ENCODE measurements around the gene B4GALT5.
"Not testable (repeated sequence)": the region's sequence is repeated elsewhere in the genome, so short reads cannot be mapped to it uniquely, and the experiment has no call there.

The B4GALT5 gene, protein sequence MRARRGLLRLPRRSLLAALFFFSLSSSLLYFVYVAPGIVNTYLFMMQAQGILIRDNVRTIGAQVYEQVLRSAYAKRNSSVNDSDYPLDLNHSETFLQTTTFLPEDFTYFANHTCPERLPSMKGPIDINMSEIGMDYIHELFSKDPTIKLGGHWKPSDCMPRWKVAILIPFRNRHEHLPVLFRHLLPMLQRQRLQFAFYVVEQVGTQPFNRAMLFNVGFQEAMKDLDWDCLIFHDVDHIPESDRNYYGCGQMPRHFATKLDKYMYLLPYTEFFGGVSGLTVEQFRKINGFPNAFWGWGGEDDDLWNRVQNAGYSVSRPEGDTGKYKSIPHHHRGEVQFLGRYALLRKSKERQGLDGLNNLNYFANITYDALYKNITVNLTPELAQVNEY

DNA sequence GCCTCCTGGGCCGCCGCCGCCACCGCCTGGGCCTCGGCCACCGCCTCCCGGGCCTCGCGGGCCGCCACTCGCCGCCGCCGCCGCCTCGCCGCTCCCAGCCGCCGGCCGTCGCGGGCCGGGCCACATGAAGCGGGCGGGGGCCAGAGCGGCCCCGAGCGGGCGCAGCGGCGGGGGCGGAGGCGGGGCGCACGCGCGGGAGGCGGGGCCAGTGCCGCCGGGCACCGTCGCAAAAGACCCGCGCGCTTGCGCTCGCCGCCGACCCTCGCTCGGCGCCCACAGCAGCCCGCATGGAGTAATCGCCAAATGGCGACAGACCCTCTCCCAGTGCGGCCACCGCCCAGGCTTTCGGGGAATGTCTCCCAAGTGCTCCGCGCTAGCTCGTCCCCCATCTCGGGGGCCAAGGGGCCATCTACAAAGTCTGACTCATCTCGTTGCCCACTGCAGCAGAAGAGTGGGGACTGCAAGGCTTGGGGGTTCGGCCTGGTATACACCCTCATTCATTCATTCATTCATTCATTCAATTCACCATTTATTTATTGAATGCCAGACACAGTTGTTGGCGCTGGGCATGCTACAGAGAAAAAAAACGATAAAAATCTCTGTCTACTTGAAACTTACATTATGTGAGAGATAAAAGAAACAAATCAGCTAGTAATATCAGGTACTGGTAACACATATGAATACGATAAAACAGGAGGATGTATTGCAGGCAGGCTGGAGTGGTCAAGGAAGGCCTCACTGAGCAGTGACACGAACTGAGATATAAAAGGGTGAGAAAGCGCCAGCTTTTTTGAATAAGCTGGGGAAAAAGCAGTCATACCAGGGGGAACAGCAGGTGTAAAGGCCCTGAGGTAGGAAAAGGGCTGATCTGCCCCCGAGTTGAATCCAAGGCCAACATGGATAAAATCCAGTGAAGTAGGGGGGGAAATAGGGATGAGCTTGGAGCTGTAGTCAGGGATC, at the start of gene B4GALT5:
Gene B4GALT5, minus strand, starts transcription at position 126 of the 960 bp plus-strand sequence. CDS start 188 bp downstream, outside the sequence.
- TF ChIP-seq, protein P1, sequence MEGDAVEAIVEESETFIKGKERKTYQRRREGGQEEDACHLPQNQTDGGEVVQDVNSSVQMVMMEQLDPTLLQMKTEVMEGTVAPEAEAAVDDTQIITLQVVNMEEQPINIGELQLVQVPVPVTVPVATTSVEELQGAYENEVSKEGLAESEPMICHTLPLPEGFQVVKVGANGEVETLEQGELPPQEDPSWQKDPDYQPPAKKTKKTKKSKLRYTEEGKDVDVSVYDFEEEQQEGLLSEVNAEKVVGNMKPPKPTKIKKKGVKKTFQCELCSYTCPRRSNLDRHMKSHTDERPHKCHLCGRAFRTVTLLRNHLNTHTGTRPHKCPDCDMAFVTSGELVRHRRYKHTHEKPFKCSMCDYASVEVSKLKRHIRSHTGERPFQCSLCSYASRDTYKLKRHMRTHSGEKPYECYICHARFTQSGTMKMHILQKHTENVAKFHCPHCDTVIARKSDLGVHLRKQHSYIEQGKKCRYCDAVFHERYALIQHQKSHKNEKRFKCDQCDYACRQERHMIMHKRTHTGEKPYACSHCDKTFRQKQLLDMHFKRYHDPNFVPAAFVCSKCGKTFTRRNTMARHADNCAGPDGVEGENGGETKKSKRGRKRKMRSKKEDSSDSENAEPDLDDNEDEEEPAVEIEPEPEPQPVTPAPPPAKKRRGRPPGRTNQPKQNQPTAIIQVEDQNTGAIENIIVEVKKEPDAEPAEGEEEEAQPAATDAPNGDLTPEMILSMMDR (IDR thresholded peaks at IDR 0.05; ENCODE audit: extremely low read depth, missing control alignments): no peak

DNA sequence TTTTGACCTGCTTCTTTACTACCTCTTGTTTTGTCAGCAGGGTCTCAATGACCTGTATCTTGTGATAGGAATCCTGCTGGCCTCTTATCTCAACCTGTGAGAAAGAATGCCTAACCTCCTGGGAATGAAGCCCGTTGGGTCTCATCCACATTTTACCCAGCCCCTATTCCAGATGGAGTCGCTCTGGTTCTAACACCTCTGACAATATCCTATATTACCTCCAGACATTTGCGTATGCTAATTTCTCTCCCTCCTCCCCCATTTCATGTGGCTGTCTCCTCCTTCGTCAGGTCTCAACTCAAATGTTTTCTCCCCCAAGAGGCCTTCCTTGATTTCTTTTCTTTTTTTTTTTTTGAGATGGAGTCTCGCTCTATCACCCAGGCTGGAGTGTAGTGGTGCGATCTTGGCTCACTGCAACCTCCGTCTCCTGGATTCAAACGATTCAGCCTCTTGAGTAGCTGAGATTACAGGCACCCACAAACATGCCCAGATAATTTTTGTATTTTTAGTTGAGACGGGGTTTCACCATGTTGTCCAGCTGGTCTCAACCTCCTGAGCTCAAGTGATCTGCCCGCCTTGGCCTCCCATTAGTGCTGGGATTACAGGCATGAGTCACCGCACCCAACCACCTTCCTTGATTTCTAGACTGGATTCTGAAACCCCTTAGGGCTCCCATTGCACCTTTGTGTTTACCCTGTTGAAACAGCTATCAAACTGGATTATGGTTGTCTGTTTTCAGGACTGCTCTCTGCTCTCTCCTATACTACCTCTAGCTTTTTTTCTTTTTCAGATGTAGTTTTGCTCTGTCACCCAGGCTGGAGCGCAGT, 49.5 kb upstream of the B4GALT5 start:
- DNase-seq (ENCODE audit: low spot score): no peak
- TF ChIP-seq, protein P1 (IDR thresholded peaks at IDR 0.05; ENCODE audit: extremely low read depth, missing control alignments): no peak

More for the DNA sequence above, at the start of gene B4GALT5:
- DNase-seq (ENCODE audit: low spot score): peak; percentile 92

DNA sequence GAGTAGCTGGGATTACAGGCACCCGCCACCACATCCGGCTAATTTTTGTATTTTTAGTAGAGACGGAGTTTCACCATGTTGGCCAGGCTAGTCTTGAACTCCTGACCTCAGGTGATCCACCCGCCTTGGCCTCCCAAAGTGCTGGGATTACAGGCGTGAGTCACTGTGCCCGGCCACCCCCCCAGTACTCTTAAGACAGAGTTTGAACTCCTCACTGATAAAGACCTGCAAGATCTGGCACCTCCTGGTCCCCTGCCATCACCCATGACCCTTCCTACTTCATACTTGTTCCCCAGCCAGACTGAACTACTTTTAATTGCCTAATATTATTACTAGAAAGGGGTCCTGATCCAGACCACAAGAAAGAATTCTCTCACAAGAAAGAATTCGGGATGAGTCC, 48.2 kb upstream of the B4GALT5 start:
- not testable (repeated sequence) for DNase-seq (ENCODE audit: low spot score)

DNA sequence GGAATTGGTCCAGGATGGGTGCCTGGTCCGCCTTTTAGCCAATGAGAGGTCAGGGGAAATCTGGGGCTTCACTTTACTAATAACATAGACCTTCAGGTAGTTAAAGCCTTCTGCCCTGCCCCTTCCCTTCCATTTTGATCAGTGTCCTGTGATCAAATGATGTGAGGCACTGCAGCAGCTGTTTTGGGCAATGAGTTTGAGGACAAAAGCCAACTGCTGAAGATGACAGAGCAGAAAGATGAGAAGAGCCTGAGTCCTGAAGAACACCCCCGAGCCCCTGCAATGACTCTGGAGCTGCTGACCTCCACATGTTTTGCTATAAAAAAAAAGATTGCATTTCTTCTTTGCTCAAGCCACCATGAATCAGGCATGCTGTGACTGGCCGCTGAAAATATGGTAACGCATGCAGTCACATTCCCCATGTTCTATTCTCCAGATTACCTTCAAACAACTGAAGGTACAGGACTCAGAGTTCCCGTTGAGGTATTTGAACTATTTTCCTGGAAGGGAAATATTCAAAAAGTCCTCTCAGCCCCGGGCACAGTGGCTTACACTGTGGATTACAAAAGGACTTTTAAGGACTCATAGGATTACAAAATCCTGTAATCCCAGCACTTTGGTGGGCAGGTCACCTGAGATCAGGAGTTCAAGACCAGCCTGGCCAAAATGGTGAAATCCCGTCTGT, 45.7 kb upstream of the B4GALT5 start:
- TF ChIP-seq, protein P1 (IDR thresholded peaks at IDR 0.05; ENCODE audit: extremely low read depth, missing control alignments): no peak
- DNase-seq (ENCODE audit: low spot score): no peak

DNA sequence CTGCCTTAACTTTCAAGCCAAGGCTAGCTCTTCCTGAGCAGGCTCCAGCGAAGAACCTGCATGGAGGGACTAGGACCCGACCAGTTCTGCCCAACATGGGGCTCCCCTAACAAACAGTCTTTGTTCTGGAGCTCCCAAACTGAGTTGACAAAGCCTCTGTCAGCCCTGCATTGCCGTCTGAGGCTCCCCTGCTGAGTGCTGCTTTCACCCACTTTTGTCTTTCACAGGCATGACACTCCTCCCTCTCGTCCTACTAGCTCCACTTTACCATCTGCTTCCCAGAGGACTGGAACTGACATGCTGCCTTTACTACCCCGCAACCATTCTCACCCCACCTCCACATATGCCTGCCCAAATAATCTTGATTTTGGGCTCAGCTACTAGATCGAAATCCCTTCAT, 45.1 kb upstream of the B4GALT5 start:
- TF ChIP-seq, protein P1 (IDR thresholded peaks at IDR 0.05; ENCODE audit: extremely low read depth, missing control alignments): no peak
- DNase-seq (ENCODE audit: low spot score): no peak

DNA sequence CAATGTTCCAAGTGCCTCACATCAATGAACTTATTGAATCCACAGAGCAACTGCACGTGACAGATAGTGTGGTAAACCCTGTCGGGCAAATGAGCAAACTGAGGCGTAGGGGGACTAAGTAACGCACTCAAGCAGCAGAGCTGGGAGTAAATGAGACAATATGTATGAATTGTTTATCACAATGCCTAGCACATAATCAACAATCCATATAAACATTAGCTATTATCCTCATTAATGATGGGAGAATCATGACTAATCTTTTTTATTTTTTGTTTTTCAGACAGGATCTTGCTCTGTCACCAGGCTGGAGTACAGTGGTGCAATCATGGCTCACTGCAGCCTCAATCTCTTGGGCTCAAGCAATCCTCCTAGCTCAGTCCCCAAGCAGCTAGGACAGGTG, 43.9 kb upstream of the B4GALT5 start:
- TF ChIP-seq, protein P1 (IDR thresholded peaks at IDR 0.05; ENCODE audit: extremely low read depth, missing control alignments): no peak
- DNase-seq (ENCODE audit: low spot score): no peak

DNA sequence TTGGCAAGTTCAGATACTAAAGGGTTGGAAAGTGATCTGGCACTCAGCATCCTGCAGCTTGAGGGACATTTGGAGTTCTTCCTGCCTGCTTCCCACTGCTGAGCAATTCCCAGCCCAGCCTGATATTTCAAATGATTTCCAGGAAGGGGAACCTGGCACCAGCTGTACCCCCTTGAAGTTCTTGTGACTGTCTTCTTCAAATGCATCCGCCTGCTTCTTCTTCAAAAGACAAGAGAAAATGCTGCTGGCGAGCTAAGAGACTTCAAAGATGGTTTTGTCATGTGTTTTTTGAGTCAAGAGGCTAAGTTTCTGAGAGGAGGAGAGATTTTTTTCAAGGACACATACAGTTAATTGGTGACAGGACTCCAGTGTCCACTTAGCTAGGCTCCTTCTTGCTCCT, 42.6 kb upstream of the B4GALT5 start:
- TF ChIP-seq, protein P1 (IDR thresholded peaks at IDR 0.05; ENCODE audit: extremely low read depth, missing control alignments): no peak
- DNase-seq (ENCODE audit: low spot score): no peak
